ENCODE data around the gene MATN1. TPM values are rescaled to one million over a fixed set of nuclear protein-coding genes. Genes with fewer than 3 reads are reported as not detected.
A peak's percentile ranks its signal among the peaks of the same experiment; 100 is the strongest.

MATN1 gene
- total and polyA plus RNA-seq, 2 of the 4 experiments (the other 2 are of a cell fraction) = 0.27 TPM; not detected in 1

DNA sequence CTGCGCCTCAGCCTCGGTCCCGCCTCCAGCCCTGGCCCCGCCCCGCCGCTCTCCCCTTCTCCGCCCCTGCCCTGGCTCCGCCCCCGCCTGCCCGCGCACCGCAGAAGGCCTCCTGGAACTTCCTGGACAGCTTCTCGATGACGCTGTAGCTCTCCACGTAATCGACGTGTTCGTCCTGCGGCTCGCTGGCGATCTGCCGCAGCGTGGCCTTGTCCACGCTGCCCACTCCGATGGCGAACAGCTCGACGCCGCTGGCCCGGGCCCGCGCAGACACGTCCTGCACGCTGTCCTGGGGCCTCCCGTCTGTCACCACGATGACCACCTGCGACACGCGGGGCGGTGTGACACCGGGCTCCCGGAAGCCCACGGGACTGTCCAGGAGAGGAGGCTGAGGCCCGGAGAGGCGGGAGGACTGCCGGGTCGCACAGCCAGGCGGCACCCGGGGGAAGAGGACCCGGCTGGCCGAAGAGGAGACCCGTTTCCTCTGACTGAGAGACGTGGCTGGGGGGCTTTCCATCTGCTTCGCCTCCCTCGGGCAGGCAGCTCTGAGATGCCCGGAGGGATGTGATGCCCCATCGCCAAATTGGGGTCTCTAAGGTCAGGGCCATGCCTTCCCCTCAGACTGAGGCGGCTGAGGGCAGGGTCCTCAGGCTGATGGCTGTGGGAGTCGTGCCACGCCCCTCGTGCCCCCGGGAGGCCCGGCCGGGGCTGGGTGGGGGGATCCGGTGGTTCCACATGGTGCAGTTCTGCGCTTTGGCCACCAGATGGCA is 4.6 kb downstream of the MATN1 start:
- Histone ChIP-seq H2BK5ac (ENCODE audit: low read depth, low read length, poor library complexity, severe bottlenecking) (peak overlapping the region; percentile 77), H3K4me3 (ENCODE audit: insufficient read depth, low read depth, low read length) (peak overlapping the region; percentile 50), H3K9ac (ENCODE audit: low read depth, low read length) (peak overlapping the region; percentile 44), H3K27me3 (ENCODE audit: control insufficient read depth, insufficient read depth, low read length) (no peaks in the 10 kb centered on the region), H3K27ac (ENCODE audit: insufficient read depth, low read length) (peak overlapping the region; percentile 84), H2AK5ac (ENCODE audit: low read depth, low read length) (peak overlapping the region; percentile 86), H2AFZ (replicated peaks; ENCODE audit: low read length, poor library complexity) (peak overlapping the region; percentile 94), H2AK9ac (replicated peaks; ENCODE audit: low read depth, low read length, poor library complexity) (peak overlapping the region; percentile 98), H3K14ac (replicated peaks; ENCODE audit: low read depth, low read length) (peak overlapping the region; percentile 22), H4K91ac (ENCODE audit: insufficient read depth, low read depth, low read length) (peak overlapping the region; percentile 66; the same call in 1 of the 2 replicates), H3K18ac (ENCODE audit: low read depth, low read length) (peak overlapping the region; percentile 11; the same call in 1 of the 2 replicates), H4K20me1 (ENCODE audit: insufficient read depth, low read length) (peaks cover 6% of the 10 kb centered on the region), H2BK15ac (ENCODE audit: low read depth, low read length) (peak overlapping the region; percentile 44; the same call in 1 of the 3 replicates), H3K36me3 (ENCODE audit: control insufficient read depth, insufficient read depth, low read length) (no peaks in the 10 kb centered on the region), H3K23ac (ENCODE audit: low read depth, low read length) (peak overlapping the region; percentile 52; the same call in 1 of the 2 replicates), H3K79me1 (ENCODE audit: low read depth in 1 of 2, low read length in 2 of 2) (peaks cover 0 to 6% of the 10 kb centered on the region in 2 experiments; a peak in 1 of 4 replicates), H3K4me2 (ENCODE audit: low read depth, low read length) (peak overlapping the region; percentile 64), H3K56ac (ENCODE audit: extremely low read depth, insufficient read depth, low read length) (no peak overlapping the region), H3K9me1 (ENCODE audit: insufficient read depth, low read length) (no peaks in the 10 kb centered on the region), H3K9me3 (ENCODE audit: control insufficient read depth, insufficient read depth, low read length) (no peaks in the 10 kb centered on the region; the same call in 1 of the 2 replicates), H2BK120ac (ENCODE audit: low read depth, low read length) (peak overlapping the region; percentile 12), H3K4me1 (ENCODE audit: control insufficient read depth, insufficient read depth, low read length) (peaks cover 4% of the 10 kb centered on the region; the same call in 1 of the 2 replicates), H4K8ac (ENCODE audit: low read depth in 2 of 2, low read length in 2 of 2) (peak overlapping the region; percentile 83 to 91), H3K4ac (ENCODE audit: low read depth, low read length) (peak overlapping the region; percentile 90), H2BK20ac (ENCODE audit: low read depth, low read length) (no peak overlapping the region), H4K5ac (ENCODE audit: low read depth, low read length) (peak overlapping the region; percentile 82)
- dilution Hi-C loops (cut with HindIII; ENCODE audit: low sequenced_read_pairs, unreplicated experiment) (no loop called here), intact Hi-C loops (cut with micrococcal nuclease) (loop anchor here (1.0 kb wide), 2 partner anchors 60 to 192 kb away; no protein-coding TSS in a partner anchor), in situ Hi-C loops (cut with MboI; ENCODE audit: low sequenced_read_pairs) (loop anchor here (10.0 kb wide), 1 partner anchor 1484 kb away; the partner anchor contains the start of genes MECR and PTPRU)
- BruUV-seq (replicated peaks) = no TSS peak
- ATAC-seq (ENCODE audit: low read depth) (peak; percentile 82), DNase-seq (peak; percentile 98)
- CTCF ChIA-PET = interaction anchor here (0.6 to 2.8 kb wide), 15 partner anchors 9 to 224 kb away, joined by 3 to 44 read pairs (median 3); no protein-coding TSS in a partner anchor
- POLR2A ChIA-PET (ENCODE audit: unreplicated experiment) = interaction anchor here (0.6 to 1.5 kb wide), 4 partner anchors 61 to 1024 kb away, joined by 3 to 10 read pairs (median 4); no protein-coding TSS in a partner anchor
- 0% methylated on average over 34 of the region's 66 CpGs; no CpG with 5 or more reads in 1 of the 2 experiments for WGBS, 2 experiments (ENCODE audit: extremely low coverage in 2 of 2, insufficient read length in 1 of 2)
- no peak for TF ChIP-seq RFX5 (IDR thresholded peaks at IDR 0.05; ENCODE audit: low read depth, low read length)
- peak; percentile 9; the same call in 1 of the 2 replicates for TF ChIP-seq NFE2L2 (IDR thresholded peaks at IDR 0.05; ENCODE audit: low read depth, low read length)
- peak; percentile 91 for TF ChIP-seq SMC3 (IDR thresholded peaks at IDR 0.05; ENCODE audit: low read depth, low read length)
- TF ChIP-seq, protein P1, sequence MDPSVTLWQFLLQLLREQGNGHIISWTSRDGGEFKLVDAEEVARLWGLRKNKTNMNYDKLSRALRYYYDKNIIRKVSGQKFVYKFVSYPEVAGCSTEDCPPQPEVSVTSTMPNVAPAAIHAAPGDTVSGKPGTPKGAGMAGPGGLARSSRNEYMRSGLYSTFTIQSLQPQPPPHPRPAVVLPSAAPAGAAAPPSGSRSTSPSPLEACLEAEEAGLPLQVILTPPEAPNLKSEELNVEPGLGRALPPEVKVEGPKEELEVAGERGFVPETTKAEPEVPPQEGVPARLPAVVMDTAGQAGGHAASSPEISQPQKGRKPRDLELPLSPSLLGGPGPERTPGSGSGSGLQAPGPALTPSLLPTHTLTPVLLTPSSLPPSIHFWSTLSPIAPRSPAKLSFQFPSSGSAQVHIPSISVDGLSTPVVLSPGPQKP (IDR thresholded peaks at IDR 0.05; ENCODE audit: borderline replicate concordance, low read depth, low read length) = no peak
- TF ChIP-seq, protein P2, sequence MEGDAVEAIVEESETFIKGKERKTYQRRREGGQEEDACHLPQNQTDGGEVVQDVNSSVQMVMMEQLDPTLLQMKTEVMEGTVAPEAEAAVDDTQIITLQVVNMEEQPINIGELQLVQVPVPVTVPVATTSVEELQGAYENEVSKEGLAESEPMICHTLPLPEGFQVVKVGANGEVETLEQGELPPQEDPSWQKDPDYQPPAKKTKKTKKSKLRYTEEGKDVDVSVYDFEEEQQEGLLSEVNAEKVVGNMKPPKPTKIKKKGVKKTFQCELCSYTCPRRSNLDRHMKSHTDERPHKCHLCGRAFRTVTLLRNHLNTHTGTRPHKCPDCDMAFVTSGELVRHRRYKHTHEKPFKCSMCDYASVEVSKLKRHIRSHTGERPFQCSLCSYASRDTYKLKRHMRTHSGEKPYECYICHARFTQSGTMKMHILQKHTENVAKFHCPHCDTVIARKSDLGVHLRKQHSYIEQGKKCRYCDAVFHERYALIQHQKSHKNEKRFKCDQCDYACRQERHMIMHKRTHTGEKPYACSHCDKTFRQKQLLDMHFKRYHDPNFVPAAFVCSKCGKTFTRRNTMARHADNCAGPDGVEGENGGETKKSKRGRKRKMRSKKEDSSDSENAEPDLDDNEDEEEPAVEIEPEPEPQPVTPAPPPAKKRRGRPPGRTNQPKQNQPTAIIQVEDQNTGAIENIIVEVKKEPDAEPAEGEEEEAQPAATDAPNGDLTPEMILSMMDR (conservative IDR thresholded peaks at IDR 0.05; ENCODE audit: low read depth, low read length) = peak; percentile 88; the same call in 1 of the 2 replicates
- TF ChIP-seq MAFK (IDR thresholded peaks at IDR 0.05; ENCODE audit: low read depth, low read length) = no peak
- peak; percentile 91; the same call in 1 of the 2 replicates for TF ChIP-seq MXI1 (IDR thresholded peaks at IDR 0.05; ENCODE audit: borderline replicate concordance, low read depth, low read length)
- peak; percentile 2; the same call in 1 of the 2 replicates for TF ChIP-seq BHLHE40 (IDR thresholded peaks at IDR 0.05; ENCODE audit: low read depth, low read length)
- peak; percentile 71; the same call in 1 of the 2 replicates for TF ChIP-seq MAZ (IDR thresholded peaks at IDR 0.05; ENCODE audit: borderline replicate concordance, low read depth, low read length)
- TF ChIP-seq RAD21 (IDR thresholded peaks at IDR 0.05; ENCODE audit: low read length) = 0 out of 2 replicates have a peak, but pooled peaks have one; percentile 97
- TF ChIP-seq, protein P3, sequence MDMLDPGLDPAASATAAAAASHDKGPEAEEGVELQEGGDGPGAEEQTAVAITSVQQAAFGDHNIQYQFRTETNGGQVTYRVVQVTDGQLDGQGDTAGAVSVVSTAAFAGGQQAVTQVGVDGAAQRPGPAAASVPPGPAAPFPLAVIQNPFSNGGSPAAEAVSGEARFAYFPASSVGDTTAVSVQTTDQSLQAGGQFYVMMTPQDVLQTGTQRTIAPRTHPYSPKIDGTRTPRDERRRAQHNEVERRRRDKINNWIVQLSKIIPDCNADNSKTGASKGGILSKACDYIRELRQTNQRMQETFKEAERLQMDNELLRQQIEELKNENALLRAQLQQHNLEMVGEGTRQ (IDR thresholded peaks at IDR 0.05; ENCODE audit: low read depth, low read length) = peak; percentile 37; the same call in 1 of the 2 replicates

Data from IMR-90 (cell line).